ENCODE data around the gene PRKD2.

PRKD2 gene

DNA sequence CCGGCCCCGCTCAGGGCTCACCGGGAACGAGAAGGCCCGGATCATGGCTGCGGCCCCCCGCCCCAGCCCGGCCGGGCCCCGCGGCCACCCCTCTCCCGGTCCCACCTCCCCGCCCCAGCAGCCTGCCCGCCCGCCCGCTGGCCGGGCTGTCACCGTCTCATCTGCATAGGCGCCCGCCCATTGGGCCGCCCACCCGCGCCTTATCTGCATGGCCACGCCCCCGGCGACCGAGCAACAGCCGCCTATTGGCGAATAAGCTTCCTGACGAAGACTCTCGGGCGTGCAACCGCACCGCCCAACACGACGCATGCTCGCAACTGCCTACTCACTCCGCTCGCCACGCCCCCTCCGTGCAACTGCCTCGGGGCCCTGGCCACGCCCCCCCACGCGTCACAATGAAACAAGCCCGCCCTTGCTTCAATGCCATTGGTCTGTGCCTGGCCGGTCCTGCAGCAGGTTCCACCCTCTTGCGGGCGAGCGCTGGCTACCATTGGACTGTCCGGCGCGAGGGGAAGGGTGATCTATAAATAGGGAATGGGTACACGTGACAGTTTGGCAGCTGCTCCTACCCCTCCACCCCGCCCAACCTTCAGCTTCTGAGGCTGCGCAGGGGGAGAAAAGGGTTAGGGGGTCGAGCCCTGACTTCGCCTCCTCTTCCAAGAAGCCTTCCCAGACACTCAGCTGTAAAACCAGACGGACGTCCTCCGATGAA, 55.7 kb downstream of the PRKD2 start, which contains the start of gene DACT3:
TSS of gene DACT3 (minus strand) at position 163 of the 712 bp plus-strand sequence. CDS start at position 45, 118 bp downstream.
- peak; percentile 100 for DNase-seq (ENCODE audit: low spot score)

DNA sequence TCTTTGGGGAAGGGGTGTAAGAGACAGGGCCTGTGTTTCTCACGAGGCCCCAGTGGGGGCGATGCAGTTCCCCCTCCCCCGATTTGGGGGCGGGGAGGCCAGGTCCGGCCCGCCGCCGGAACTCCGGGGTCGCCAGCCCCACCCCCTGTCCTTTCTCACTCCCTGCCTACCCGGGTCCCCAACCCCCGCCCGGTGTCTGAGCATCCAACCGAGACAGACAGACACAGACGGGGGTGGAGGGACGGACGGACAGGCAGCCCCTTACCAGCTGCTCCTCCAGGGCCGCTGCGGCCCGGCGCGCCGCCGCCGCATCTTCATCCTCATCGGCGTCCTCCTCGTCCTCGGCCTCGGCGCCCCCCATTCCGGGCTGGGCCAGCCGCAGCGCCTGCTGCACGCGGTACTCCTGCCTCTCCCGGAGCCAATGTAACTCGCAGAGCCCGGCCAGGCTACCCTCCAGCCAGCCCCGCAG, 56.3 kb downstream of the PRKD2 start:
- no peak for DNase-seq (ENCODE audit: low spot score)

DNA sequence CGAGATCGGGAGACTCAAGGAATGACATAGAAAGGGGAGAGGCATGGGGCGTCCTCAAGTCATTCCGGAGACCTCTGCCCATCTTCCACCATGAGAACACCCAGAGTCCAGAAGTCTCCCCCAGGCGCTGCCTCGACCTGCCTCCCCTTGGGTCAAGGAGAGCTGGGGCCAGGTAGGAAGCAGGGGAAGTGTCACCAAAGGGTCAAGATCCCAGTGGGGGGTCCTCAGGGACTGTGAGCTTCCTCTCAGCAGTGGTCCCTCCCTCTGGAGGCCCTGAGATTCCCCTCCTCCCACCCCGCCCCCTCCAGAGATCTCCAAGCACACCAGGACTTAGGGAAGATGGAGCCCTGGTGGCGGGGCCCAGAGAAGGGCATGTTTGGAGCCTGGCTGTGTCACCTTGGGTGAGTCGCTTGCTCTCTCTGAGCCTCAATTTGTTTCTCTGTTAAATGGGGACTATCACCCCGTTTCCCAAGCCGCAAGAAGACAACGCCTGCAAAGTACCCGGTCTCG, 56.9 kb downstream of the PRKD2 start:
- no peak for DNase-seq (ENCODE audit: low spot score)

DNA sequence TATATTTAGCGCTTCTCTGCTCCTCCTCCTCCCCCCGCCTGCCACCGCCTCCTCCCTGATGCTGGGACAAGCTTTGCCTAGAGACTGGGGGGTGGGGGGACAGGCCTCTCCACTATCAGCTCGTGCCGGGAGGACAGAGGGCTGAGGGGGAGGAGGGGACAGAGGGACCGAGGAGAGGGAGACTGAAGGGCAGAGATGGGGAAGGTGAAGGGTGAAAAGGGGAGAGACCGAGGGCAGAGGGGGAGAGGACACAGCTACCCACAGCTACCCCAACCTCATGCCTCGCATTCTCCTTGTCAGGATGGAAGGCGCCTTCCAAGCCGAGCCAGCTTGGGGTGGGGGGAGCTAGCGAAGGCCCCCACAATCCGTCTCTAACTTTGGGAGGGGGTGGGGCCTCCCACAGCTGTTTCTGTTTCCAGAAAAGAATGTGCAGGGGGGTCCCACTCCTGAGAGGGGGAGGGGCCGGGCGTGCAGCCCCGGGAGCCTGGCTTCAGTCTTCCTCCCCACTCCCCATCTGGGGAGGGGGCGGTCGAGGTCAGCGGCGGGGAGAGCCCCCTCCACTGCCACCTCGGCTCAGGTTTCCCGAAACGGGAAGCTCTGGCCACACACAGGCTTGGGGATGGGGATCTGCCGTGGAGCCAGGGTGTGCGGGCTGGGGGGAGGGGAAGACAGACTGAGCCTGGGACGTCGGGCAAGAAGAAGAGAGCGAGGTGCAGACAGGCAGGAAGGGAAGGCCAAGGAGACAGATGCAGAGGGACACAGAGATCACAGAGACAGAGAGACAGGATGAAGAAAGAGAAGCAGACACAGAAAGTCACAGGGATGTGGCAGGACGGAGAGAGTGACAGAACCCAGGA, 57.5 kb downstream of the PRKD2 start:
- no peak for DNase-seq (ENCODE audit: low spot score)

DNA sequence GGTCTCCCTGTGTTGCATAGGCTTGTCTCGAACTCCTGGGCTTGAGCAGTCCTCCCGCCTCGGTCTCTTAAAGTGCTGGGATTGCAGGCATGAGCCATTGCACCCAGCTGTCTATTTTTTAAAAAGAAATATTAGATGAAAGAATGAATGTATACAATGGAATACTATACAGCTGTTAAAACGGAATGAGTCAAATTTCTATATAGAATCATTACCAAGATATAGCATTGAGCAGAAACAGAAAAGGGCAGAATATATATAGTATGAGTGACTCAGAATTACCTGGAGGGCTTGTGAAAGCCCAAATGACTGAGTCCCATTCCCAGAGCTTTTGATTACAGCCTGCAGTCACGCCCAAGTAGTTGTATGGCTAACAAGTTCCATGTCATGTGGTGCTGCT, 60.4 kb downstream of the PRKD2 start:
- DNase-seq (ENCODE audit: low spot score) = no peak

DNA sequence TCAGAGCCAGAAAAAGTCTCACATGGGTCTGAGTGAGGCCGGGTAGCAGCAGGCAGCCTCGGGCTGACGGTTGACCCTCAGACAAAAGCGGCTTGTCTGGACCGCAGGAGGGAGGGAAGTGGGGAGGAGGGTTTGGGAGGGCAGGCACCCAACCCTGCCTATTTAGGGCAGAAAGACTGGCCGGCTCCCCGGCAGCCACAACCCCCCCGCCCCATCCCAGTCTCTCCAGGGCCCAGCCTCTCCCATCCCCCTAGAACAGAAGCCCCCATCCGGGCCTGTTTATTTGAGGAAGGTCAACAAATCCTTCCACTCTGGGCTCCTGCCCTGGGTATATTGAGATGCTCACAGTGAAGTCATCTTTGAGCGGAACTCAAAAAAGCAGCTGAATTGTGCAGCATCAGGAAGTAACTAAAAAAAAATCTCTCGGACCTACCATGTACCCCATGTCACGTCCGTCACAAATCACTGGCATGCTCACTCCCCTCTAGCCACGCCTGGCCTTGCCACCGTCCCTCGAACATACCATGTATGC, 62.2 kb downstream of the PRKD2 start:
- DNase-seq (ENCODE audit: low spot score) = no peak

DNA sequence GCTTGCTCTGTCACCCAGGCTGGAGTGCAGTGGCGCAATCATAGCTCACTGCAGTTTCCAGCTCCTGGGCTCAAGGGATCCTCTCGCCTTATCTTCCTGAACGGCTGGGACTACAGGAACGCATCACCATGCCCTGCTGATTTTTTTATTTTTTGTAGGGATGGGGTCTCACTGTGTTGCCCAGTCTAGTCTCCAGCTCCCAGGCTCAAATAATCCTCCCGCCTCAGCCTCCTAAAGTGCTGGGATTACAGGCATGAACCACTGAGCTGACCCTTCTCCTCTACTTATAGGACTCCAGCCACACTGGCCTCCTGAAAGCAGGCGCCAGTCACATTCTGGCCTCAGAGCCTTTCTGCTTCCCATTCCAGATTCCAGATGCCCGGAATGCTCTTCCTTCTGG, 66.5 kb downstream of the PRKD2 start:
- no peak for DNase-seq (ENCODE audit: low spot score)

DNA sequence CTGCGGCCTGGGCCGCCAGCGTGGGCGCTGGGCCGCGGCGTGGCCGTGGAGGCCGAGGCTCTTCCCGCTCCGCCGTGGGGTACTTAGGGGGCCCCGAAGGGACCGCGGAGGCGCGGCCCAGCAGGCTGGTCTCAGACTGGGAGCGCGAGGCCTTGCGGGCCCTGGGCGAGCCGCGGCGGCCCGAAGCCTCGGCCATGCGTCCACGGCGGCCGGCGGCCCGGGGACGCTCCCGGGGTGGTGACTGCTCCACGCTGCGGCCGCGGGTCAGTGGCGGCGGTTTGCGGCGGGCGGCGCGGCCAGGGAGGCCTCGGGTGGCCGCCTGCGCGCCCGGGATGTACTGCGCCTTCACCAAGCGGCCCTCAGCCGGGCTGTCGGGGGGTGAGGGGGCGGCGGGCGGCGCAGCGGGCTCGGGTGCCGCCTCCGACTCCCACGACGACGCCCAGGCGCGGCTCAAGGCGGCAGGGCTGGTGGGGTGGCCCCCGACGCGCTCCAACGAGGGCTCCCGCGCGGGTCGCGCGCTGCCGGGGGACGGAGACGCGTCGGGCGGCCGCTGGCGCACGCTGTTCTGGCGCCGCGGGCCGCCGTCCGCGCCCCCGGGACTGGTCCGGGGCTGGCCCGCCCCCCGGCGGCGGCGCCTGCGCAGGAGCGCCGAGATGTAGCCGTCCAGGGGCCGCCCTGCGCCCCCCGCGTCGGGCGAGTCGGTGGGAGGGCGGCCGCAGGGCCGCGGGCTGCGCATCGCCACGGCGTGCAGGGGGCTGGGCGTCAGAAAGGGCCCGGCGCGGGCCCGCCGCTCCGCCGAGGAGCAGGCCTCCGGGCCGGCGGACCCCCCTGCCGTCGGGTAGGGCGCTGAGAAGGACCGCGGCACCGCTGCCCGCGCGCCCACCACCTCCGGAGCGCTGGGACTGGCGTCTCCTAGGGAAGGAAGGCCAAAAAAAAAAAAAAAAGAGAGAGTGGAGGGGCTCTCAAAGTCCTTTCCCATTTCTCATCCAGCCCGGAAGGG, 67.7 kb downstream of the PRKD2 start:
- no peak for DNase-seq (ENCODE audit: low spot score)

DNA sequence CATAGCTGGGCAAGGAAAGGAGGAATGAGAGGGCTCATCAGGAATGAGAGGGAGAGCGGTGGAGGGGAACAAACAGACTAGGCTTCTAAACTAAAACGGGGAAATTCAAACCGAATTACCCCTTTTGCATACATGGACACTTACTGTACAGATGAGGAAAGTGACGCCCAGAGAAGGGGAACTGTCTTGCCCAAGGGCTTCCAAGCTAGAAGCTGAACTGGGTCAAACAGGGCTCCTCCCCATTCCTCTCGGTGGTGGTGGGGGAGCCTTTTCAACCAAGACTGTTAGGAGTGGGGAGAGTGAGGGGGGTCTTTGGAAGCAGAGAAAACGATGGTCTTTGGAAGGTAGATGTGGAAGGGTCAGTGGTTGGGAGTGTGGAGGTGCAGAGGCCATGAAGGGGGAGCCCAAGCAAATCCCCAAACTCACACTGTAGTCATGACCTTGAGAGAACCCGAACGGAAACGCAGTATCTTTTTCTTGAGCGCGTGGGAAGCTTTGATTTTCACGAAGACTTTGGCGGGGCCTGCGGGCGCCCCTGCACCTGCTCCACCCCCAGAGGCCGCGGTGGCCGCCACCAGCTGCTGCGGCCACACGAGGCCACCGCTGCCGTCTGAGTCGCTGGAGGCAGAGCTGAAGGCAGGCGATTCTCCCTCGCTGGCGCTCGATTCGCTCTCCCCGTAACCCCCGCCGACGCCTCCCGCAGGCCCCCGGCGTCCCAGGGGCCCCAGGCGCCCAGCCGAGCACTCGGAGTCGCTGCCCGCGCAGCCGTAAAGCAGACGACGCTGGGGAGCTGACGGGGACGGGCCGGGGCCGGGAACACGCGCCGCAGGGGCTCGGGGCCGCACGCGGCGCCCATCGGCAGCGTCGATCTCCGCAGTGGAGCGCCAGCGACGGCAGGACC, 68.6 kb downstream of the PRKD2 start:
- no peak for DNase-seq (ENCODE audit: low spot score)

DNA sequence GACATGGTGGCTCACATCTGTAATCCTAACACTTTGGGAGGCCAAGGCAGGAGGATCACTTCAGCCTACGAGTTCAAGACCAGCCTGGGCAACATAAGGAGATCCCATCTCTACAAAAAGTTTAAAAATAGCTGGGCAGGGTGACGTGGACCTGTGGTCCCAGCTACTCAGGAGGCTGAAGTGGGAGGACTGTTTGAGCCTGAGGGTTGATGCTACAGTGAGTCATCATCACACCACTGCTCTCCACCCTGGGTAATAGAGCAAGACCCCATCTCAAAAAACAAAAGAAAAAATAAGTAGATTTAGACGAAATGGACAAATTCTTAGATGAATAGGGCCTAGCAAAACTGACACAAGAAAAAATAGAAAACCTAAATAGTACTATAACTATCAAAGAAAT, 70.5 kb downstream of the PRKD2 start:
- DNase-seq (ENCODE audit: low spot score) = no peak

DNA sequence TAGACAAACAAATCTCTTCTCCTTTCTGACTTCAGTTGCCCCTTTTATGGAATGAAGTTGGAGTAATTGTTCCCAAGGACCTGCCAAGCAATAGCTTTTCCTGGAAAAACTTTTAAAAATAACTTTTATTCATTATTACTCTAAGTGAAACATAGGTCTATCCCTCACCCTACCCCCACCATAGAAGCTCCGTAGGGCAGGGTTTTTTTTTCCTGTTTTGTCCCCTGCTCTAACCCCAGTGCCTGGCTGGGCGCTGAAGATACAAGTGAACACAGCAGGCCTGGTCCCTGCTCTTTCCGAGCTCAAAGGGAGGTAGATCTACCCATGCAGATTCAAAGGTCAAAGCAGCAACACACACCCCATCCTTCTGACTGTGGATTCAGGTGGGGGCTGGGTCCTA, 72.2 kb downstream of the PRKD2 start:
- no peak for DNase-seq (ENCODE audit: low spot score)

DNA sequence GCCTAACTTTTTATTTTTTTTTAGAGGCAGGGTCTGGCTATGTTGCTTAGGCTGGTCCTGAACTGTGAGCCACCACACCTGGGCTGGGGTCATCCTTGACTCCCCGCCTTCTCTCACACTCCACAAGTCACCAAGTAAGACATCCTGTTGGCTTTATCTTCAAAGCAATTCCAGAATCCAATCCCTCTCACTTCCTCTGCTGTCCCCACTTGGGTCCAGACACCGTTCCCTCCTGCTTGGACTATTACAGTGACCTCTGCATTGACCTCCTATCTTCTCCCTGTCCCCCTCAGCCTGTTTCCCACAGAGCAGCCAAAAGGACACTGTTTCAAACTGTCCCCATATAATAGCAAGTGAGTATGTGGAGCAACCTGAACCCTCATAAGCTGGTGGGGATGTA, 76.3 kb downstream of the PRKD2 start:
- DNase-seq (ENCODE audit: low spot score) = no peak

DNA sequence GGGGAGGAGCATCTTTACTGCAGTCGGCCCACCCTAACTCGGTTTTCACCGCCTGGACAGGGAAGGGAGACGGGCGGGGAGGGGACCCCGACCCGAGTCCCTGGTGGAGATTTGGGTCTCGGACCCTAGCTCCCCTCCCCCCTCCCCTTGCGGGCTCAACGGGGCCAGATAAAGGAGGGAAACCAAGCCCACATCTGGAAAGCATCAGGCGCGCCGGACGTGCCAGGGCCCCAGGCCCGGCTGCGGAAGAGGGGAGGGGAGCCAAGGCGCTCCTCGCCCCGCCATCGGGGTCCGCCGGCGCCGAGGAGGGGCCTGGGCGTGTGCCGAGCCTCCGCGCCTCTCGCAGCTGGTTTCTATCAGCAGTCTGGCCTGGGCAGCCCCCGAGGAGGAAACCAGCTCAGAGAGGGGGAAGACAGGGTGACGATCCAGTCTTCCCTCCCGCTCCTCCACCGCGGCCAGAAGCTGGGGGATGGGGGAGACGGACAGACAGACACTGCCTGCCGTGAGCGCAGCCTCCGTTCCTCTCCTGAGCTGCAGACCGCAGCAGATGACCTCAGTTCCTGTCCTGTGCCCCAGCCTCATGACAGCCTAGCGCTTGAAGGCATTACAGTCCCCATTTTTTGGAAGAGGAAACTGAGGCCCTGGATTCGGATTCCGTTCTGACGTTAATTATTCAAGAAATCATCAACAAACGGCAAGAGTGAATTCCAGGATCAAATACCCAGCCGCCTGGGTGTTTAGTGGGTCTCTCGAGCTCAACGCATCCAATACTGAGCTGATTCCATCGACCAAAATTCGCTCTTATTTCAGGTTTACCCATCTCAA, 77.3 kb downstream of the PRKD2 start:
- DNase-seq (ENCODE audit: low spot score) = peak; percentile 26

DNA sequence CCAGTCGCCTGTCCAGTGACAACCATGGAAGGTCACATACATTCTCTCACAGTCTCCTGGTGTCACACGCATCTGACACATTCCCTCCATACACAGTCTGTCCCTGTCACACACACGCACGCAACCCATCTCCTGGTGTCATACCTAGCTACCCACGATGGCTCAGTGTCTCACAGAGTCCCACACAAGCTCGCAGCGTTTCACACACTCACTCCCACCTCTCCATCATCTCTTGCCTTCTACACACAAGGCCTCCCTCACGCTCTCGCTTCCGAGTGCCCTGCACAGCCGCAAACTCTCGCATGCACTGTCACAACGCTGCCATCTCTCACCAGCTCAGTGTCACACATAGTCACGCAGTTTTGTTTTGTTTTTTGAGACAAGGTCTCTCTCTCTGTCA, 79.7 kb downstream of the PRKD2 start:
- DNase-seq (ENCODE audit: low spot score) = no peak

DNA sequence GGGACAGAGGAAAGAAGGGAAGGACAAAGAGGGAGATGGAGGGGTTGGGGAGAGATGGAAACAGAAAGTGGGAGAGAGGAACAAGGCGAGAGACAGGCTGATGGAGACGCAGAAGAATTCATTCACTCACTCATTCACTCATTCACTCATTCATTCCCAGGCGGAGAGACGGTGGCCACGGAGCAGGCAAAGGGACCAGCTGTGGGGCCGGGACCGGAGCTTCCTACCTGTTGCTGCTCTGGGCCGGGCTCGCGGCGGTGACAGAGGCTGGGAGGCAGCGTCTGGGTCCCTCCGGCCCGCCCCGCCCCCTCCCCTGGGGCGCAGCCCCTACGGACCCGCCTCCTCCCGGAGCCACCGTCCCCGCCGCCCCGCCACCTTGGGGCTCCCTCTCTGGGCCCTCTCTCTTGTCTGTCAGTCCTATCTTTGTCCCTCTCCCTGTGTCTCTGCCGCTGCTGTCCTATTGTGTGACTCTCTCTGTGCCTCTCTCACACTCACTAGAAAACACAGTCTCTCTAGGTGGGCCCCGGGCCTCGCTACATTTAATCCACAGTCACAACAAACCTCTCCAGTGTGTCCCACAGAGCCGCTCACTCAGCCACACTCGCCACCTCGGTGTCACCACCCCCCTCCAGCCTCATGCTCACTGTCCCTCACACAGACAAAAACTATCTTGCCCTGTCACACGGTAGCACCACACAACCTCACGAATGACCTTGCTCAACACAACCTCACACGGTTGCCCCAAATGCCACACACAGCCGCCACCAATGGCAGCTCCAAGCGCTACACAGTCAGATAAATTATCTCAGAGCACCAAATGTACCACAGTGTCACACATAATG, 80.8 kb downstream of the PRKD2 start, which contains the start of gene GNG8:
TSS of gene GNG8 (minus strand) at position 283 of the 842 bp plus-strand sequence. CDS start 1,520 bp downstream, outside the sequence.
- DNase-seq (ENCODE audit: low spot score) = no peak

DNA sequence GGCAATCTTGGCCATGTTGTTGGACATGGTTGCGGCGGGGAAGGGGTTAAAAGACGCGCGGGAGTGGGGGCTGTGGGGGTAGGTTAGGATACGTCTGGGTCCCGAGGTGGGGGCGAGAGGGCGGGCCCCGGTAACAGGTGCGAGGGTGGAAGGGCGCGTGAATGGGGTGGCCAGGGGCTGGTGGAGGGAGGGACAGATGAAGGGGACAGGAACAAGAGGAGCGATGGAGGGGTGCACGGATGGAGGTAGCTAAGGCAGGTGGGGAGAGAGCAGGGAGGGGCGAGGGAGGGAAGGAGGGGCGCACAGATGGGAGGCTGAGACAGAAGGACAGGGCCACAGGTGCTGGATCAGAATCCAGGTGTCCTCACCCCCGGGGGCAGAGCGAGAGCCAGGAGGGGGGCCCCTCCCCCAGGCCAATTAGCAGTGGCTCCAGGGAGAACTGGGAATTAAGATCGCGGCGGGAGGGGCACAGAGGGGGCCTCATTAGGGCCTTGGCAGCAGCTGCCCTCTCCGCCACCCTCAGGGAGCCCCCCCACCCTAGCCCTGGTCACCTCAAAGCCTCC, 82.2 kb downstream of the PRKD2 start:
- no peak for DNase-seq (ENCODE audit: low spot score)

DNA sequence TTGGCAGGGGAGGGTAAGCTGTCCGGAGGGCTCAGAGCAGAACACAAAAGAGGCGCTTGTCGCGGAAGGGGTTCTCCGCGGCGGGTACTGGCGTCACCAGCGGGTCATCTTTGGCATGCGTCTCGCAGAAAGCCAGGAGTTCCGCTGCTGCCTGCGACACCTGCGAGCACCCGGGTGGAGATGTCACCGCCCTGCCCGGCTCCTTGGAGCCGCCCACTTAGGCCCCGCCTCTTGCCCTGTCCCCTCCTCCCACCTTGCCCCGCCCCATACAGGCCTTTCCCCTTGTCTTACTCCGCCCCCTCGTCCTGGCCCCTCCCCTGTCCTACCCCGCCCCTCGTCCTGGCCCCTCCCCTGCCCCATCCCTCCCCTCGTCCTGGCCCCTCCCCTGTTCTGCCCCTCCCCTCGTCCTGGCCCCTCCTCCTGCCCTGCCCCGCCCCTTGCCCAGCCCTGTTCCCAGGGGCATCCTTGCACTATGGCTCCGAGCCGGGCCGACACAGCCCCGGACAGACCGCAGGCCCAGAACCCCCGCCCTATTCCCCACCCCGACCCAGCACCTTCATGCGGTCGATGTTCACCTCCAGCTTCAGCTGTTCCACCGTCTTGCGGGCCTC, 82.8 kb downstream of the PRKD2 start:
- DNase-seq (ENCODE audit: low spot score) = peak; percentile 70

DNA sequence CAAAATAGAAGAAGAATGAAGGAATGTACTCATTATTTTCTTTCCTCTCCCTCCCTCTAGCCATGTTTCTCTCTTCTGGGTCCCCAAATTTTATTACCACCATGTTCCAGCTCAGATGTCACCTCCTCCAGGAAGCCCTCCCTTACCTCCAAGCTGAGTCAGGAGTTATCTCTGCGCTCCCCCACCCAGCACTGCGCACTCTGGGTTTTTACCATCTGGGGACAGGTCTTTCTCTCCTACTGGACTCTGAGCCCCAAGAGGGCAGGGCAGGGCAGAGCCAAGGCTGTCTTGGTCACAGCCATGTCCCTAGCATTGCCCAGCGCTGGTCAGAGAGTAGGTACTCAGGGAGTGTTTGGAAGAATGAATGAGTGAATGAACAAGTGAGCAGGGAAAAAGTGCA, 83.8 kb downstream of the PRKD2 start:
- DNase-seq (ENCODE audit: low spot score) = no peak

Measured in kidney capillary endothelial cell (primary cell).